Spleen (tissue), 11 donors: ENCODE data around the gene TTC23L. TPM values are rescaled to one million over a fixed set of nuclear protein-coding genes. Genes with fewer than 3 reads are reported as not detected.

Source experiments
- DNase-seq: peaks from one replicate; pipeline ENCODE4 v3.0.0-alpha.2; 2020
- H3K27ac ChIP-seq, 8 donors: fragments of 200-600 bp; sonication (generic) in 7 of 8; 1 replicate in 4 of 8; 2 replicates in 4 of 8; pipeline versions ENCODE4 v1.5.0 to v1.8.0; 2016 to 2021; ENCODE audit warnings: inconsistent platforms in 4 of 8, mild to moderate bottlenecking in 4 of 8, moderate library complexity in 1 of 8
- H3K27me3 ChIP-seq, 7 donors: fragments of 200-600 bp; sonication (generic) in 6 of 7; replicated peaks in 1 of 7; 1 replicate in 4 of 7; 2 replicates in 3 of 7; pipeline versions ENCODE4 v1.5.0 to v1.8.0; 2016 to 2021; ENCODE audit warnings: inconsistent platforms in 3 of 7, mild to moderate bottlenecking in 1 of 7
- H3K36me3 ChIP-seq, 6 donors: fragments of 200-600 bp; sonication (generic) in 5 of 6; 1 replicate in 4 of 6; 2 replicates in 2 of 6; pipeline versions ENCODE4 v1.5.0 to v1.8.0; 2016 to 2021; ENCODE audit warnings: inconsistent platforms in 2 of 6
- H3K4me1 ChIP-seq, 6 donors: fragments of 200-600 bp; sonication (generic) in 5 of 6; 1 replicate in 3 of 6; 2 replicates in 3 of 6; pipeline versions ENCODE4 v1.5.0 to v1.8.0; 2016 to 2021; ENCODE audit warnings: inconsistent platforms in 3 of 6
- H3K4me3 ChIP-seq, 8 donors: fragments of 200-600 bp; sonication (generic) in 7 of 8; 1 replicate in 4 of 8; 2 replicates in 4 of 8; pipeline versions ENCODE4 v1.5.0 to v1.8.0; 2016 to 2021; ENCODE audit warnings: inconsistent platforms in 4 of 8, mild to moderate bottlenecking in 4 of 8, moderate library complexity in 2 of 8
- H3K9me3 ChIP-seq, 8 donors: fragments of 200-600 bp; sonication (generic) in 7 of 8; 1 replicate in 4 of 8; 2 replicates in 4 of 8; pipeline versions ENCODE4 v1.5.0 to v1.8.0; 2016 to 2021; ENCODE audit warnings: inconsistent platforms in 4 of 8
- CTCF ChIP-seq, 11 experiments: fragments of 200-600 bp in 7 of 11; fragments of 450-650 bp in 4 of 11; sonication (generic) in 4 of 11; IDR thresholded peaks in 8 of 11; conservative IDR thresholded peaks in 3 of 11; 1 replicate in 7 of 11; 2 replicates in 4 of 11; pipeline versions ENCODE4 v1.4.0 to v1.8.0; 2016 to 2021; ENCODE audit warnings: antibody characterized with exemption in 11 of 11, inconsistent platforms in 4 of 11, mild to moderate bottlenecking in 1 of 11
- POLR2A ChIP-seq, 3 donors: fragments of 450-650 bp; IDR thresholded peaks; one replicate each; pipeline ENCODE4 v1.5.1; 2017; ENCODE audit warnings: antibody characterized with exemption in 3 of 3, mild to moderate bottlenecking in 1 of 3
- POLR2AphosphoS5 ChIP-seq, 3 donors: sonication (generic); formaldehyde crosslinking; IDR thresholded peaks; one replicate each; pipeline ENCODE4 v1.5.1; 2017; ENCODE audit warnings: antibody characterized with exemption in 3 of 3
- WGBS, 5 donors: extraction: QIAGEN DNeasy Blood & Tissue Kit in 3 of 5; methylation state at CpG; one replicate each; pipeline versions ENCODE4 v1.1.5 to v1.1.7; 2013 to 2018; 5-methylcytosine and 5-hydroxymethylcytosine counted together
- intact Hi-C: fragments of 100-400 bp; cut with DNase I; formaldehyde crosslinking; loops from one replicate; pipeline ENCODE4 v1.15.0; 2023; ENCODE audit warnings: low total_unique reads
- polyA plus RNA-seq, 3 donors: library from polyadenylated mRNA; stranded (reverse); fragments of 200-250 nt; gene quantifications; one replicate each; pipeline ENCODE4 v1.2.1, GENCODE V29; 2013
- total RNA-seq, 7 donors: library from RNA; depleted of rRNA in 3 of 7; stranded (reverse); fragments of >200 nt in 3 of 7; fragmentation: NEBNext Ultra II Directional in 4 of 7; extraction: Animal tissue kit (Norgen Biotek cat#: 25700) in 4 of 7; gene quantifications; one replicate each; pipeline versions ENCODE4 v1.1.0 to v1.2.1, GENCODE V29; 2016 to 2021
- donor health status: healthy with polysubstance abuse.
- donor health status: DM: no; HTN: no; CAD: no; lungs with moderate emphysema.
- donor health status: DM: no; HTN: no; CAD: no.
- donor health status: Bipolar disorder and iron deficiency.
- donor health status: healthy.
- donor health status: DM: no; HTN: no; CAD: no.
- donor health status: DM: yes; HTN: yes; CAD: no.

Gene TTC23L
- total and polyA plus RNA-seq, 10 donors = 0.07 to 0.42 (median 0.24) TPM; not detected in 4

DNA sequence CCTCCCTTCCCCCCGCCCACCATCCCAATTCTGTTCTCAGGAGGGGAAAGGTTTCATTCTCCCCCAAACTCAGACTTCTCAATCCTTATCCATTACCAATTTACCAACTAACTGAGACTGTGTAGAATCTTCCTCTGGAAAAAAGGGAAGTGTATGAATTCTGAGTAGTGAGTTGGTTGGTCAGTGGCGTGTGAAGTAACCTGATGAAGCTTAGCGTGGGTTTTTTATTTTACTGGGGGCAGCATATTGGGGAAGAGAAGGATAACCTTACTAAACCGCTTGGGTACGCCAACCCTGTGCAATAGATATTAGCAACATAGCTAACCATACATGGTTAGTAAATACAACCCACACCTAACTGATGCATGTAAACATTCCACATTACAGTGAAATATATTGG is 89.3 kb downstream of the TTC23L start:
- Histone ChIP-seq H3K27ac (peak overlapping the region in 3 of 8 donors; percentile 97 to 98 (median 98)), H3K36me3 (peaks cover 2 to 42% (median 34%) of the 10 kb centered on the region in 6 donors), H3K27me3 (no peaks in the 10 kb centered on the region), H3K9me3 (no peaks in the 10 kb centered on the region), H3K4me3 (peak overlapping the region in 1 of 8 donors; percentile 97), H3K4me1 (peaks cover 10 to 44% (median 32%) of the 10 kb centered on the region in 6 donors)
- intact Hi-C loops = no loop called here
- TF ChIP-seq POLR2AphosphoS5 (IDR thresholded peaks at IDR 0.05) = no peak
- no peak for TF ChIP-seq CTCF (IDR thresholded peaks at IDR 0.05 in 8 of 11, conservative IDR thresholded peaks at IDR 0.05 in 3 of 11)
- TF ChIP-seq POLR2A (IDR thresholded peaks at IDR 0.05) = no peak
- no peak for DNase-seq
- WGBS, 5 donors = 55 to 84% (median 68%) methylated on average over 5 of the region's 5 CpGs

DNA sequence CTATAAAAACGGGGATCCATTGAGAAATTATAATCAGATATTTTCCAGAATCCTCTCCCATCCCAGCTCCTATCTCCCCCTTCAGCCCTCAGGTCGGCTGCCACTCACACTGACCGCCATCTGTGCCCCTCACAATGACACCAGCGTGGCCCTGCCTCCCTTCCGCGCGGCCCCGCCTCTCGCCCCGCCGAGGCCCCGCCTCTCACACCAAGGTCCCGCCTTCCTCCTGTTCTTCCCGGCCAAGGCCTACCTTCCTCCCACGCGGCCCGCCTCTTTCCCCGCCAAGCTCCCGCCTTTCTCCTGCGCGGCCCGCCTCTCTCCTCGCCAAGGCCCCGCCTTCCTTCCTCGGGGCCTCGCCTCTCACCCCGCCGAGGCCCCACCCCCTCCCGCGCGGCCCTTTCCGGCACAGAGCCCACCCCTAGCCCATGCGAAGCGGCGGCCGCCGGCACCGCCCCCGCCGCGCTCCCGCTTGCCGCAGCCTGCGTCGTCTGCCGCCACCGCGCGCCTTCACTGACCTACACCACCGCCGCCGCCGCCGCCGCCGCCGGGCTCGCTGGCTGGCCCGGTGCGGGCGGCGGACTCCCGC is 90.3 kb downstream of the TTC23L start, which contains the start of gene DNAJC21:
TSS of gene DNAJC21 (plus strand) at position 426 of the 586 bp plus-strand sequence. CDS start 261 bp downstream, outside the sequence.
- Histone ChIP-seq H3K4me1 (peaks cover 10 to 46% (median 32%) of the 10 kb centered on the region in 6 donors), H3K4me3 (peak within 1 kb of the TSS; percentile 68 to 97 (median 89)), H3K9me3 (no peaks in the 10 kb centered on the region), H3K36me3 (peaks cover 0 to 41% (median 25%) of the 10 kb centered on the region in 6 donors), H3K27ac (peak within 1 kb of the TSS; percentile 79 to 98 (median 95)), H3K27me3 (no peaks in the 10 kb centered on the region)
- TF ChIP-seq POLR2AphosphoS5 (IDR thresholded peaks at IDR 0.05) = peak; percentile 81 to 91 (median 87)
- peak in 2 of 11 experiments; percentile 19 to 37 for TF ChIP-seq CTCF (IDR thresholded peaks at IDR 0.05 in 8 of 11, conservative IDR thresholded peaks at IDR 0.05 in 3 of 11)
- no peak for TF ChIP-seq POLR2A (IDR thresholded peaks at IDR 0.05)
- peak; percentile 100 for DNase-seq
- 0 to 2% (median 1%) methylated on average over 42 to 63 of the region's 63 CpGs for WGBS, 5 donors
- intact Hi-C loops = no loop called here

GRCh38 chr5:34929720-34930461 is 90.9 kb downstream of the TTC23L start:
- peak; percentile 97 for DNase-seq
- Histone ChIP-seq H3K27me3 (no peaks in the 10 kb centered on the region), H3K9me3 (no peaks in the 10 kb centered on the region), H3K4me1 (peaks cover 10 to 46% (median 32%) of the 10 kb centered on the region in 6 donors), H3K27ac (peak overlapping the region; percentile 79 to 98 (median 95)), H3K4me3 (peak overlapping the region; percentile 68 to 97 (median 89)), H3K36me3 (peaks cover 0 to 41% (median 19%) of the 10 kb centered on the region in 6 donors)
- intact Hi-C loops = no loop called here
- TF ChIP-seq POLR2A (IDR thresholded peaks at IDR 0.05) = peak in 1 of 3 donors; percentile 9
- TF ChIP-seq POLR2AphosphoS5 (IDR thresholded peaks at IDR 0.05) = no peak
- TF ChIP-seq CTCF (IDR thresholded peaks at IDR 0.05 in 8 of 11, conservative IDR thresholded peaks at IDR 0.05 in 3 of 11) = no peak
- WGBS, 5 donors = 0 to 1% (median 1%) methylated on average over 35 to 70 of the region's 70 CpGs

- TF ChIP-seq POLR2A (IDR thresholded peaks at IDR 0.05) (no peak), POLR2AphosphoS5 (IDR thresholded peaks at IDR 0.05) (no peak), CTCF (IDR thresholded peaks at IDR 0.05 in 8 of 11, conservative IDR thresholded peaks at IDR 0.05 in 3 of 11) (no peak)
- Histone ChIP-seq H3K9me3 (no peaks in the 10 kb centered on the region), H3K36me3 (peaks cover 0 to 39% (median 13%) of the 10 kb centered on the region in 6 donors), H3K4me3 (peak overlapping the region; percentile 68 to 97 (median 89)), H3K4me1 (peaks cover 10 to 46% (median 32%) of the 10 kb centered on the region in 6 donors), H3K27ac (peak overlapping the region; percentile 79 to 98 (median 95)), H3K27me3 (no peaks in the 10 kb centered on the region)
- WGBS, 5 donors = 1 to 2% (median 1%) methylated on average over 3 of the region's 3 CpGs
- DNase-seq = no peak
- intact Hi-C loops = no loop called here
These were observed 91.5 kb downstream of the TTC23L start for GRCh38 chr5:34930462-34930844.
